SK-N-SH (cell line): ENCODE measurements around the gene ATP5MC3. TPM values are rescaled to one million over a fixed set of nuclear protein-coding genes. Genes with fewer than 3 reads are reported as not detected.

Experiments
- CTCF ChIA-PET: fragments of 300-600, 350-600 bp; formaldehyde crosslinking; extraction: SDS; loops from one replicate; lab custom pipeline; 2021; lab: Yijun Ruan, JAX
- POLR2A ChIA-PET: fragments of 350-600 bp; sonication (Branson Sonifier 250); formaldehyde crosslinking; extraction: SDS; loops from one replicate; lab custom pipeline; 2020; ENCODE audit warnings: antibody characterized with exemption, inconsistent platforms; lab: Yijun Ruan, JAX
- DNase-seq: peaks from one replicate; pipeline ENCODE4 v3.0.0; 2012
- H2AFZ ChIP-seq: fragments of 200-600 bp; sonication (generic); 2 replicates; pipeline ENCODE4 v1.8.1; 2016; ENCODE audit warnings: antibody characterized with exemption, mild to moderate bottlenecking, low read depth
- H3F3A ChIP-seq: fragments of 200-600 bp; sonication (generic); replicated peaks from 2 replicates; pipeline ENCODE3; 2016; ENCODE audit warnings: antibody characterized with exemption, mild to moderate bottlenecking; ENCODE audit not compliant: insufficient read depth
- H3K27ac ChIP-seq, 2 experiments: fragments of 200-500 bp in 1 of 2; fragments of 200-600 bp in 1 of 2; sonication (Bioruptor generic) in 1 of 2; sonication (generic), shearing (Covaris generic) in 1 of 2; 2 replicates each; pipeline versions ENCODE4 v1.5.1 to v1.6.1; 2014 to 2016; ENCODE audit warnings: low read depth in 2 of 2, inconsistent platforms in 1 of 2, low read length in 1 of 2, mild to moderate bottlenecking in 1 of 2, mixed read lengths in 1 of 2
- H3K27me3 ChIP-seq: fragments of 200-600 bp; sonication (generic), shearing (Covaris generic); 2 replicates; pipeline ENCODE4 v1.6.1; 2016; ENCODE audit warnings: mixed run types; ENCODE audit not compliant: insufficient read depth
- H3K36me3 ChIP-seq, 2 experiments: fragments of 200-500 bp in 1 of 2; fragments of 200-600 bp in 1 of 2; sonication (Bioruptor generic) in 1 of 2; sonication (generic) in 1 of 2; replicated peaks in 1 of 2; 2 replicates each; pipeline versions ENCODE3 to v1.5.1; 2014 to 2016; ENCODE audit warnings: low read length in 1 of 2, mild to moderate bottlenecking in 1 of 2; ENCODE audit not compliant: insufficient read depth in 2 of 2, control insufficient read depth in 1 of 2
- H3K4me1 ChIP-seq, 2 experiments: fragments of 200-500 bp in 1 of 2; fragments of 200-600 bp in 1 of 2; sonication (Bioruptor generic) in 1 of 2; sonication (generic), shearing (Covaris generic) in 1 of 2; 2 replicates each; pipeline versions ENCODE4 v1.5.1 to v1.6.1; 2014 to 2016; ENCODE audit warnings: low read depth in 1 of 2, low read length in 1 of 2, mixed run types in 1 of 2; ENCODE audit not compliant: insufficient read depth in 2 of 2, control insufficient read depth in 1 of 2
- H3K4me2 ChIP-seq: fragments of 200-600 bp; sonication (generic), shearing (Covaris generic); 2 replicates; pipeline ENCODE4 v1.6.1; 2017; ENCODE audit warnings: mixed run types
- H3K4me3 ChIP-seq, 2 experiments: fragments of 200-500 bp in 1 of 2; fragments of 200-600 bp in 1 of 2; sonication (Bioruptor generic) in 1 of 2; sonication (generic), shearing (Covaris generic) in 1 of 2; 2 replicates each; pipeline versions ENCODE4 v1.5.1 to v1.8.1; 2014 to 2016; ENCODE audit warnings: low read depth in 2 of 2, inconsistent platforms in 1 of 2, low read length in 1 of 2, mild to moderate bottlenecking in 1 of 2, mixed read lengths in 1 of 2, moderate library complexity in 1 of 2
- H3K79me2 ChIP-seq: fragments of 200-600 bp; sonication (generic); 2 replicates; pipeline ENCODE4 v1.8.1; 2017; ENCODE audit warnings: mild to moderate bottlenecking; ENCODE audit not compliant: insufficient read depth
- H3K9ac ChIP-seq: fragments of 200-600 bp; sonication (generic); 2 replicates; pipeline ENCODE4 v1.6.1; 2017; ENCODE audit warnings: mixed run types
- H3K9me2 ChIP-seq: fragments of 200-600 bp; sonication (generic); 2 replicates; pipeline ENCODE4 v1.6.1; 2017; ENCODE audit warnings: mixed run types
- H3K9me3 ChIP-seq: fragments of 200-600 bp; sonication (generic); 2 replicates; pipeline ENCODE4 v1.6.1; 2017; ENCODE audit warnings: mixed run types, mild to moderate bottlenecking, moderate library complexity
- H4K20me1 ChIP-seq: fragments of 200-600 bp; sonication (generic); 2 replicates; pipeline ENCODE4 v1.6.1; 2017; ENCODE audit warnings: mild to moderate bottlenecking, mixed run types; ENCODE audit not compliant: insufficient read depth
- CHD2 ChIP-seq: fragments of 150-350 bp; IDR thresholded peaks from 2 replicates; pipeline ENCODE4 v1.6.1; 2018; ENCODE audit warnings: low read length; ENCODE audit not compliant: partially characterized antibody
- EZH2phosphoT487 ChIP-seq: fragments of 200-600 bp; sonication (generic); IDR thresholded peaks from 2 replicates; pipeline ENCODE4 v1.6.1; 2017; ENCODE audit warnings: low read depth, mixed run types, mild to moderate bottlenecking, antibody characterized with exemption, moderate library complexity, borderline replicate concordance
- FOSL2 ChIP-seq: IDR thresholded peaks from 2 replicates; pipeline ENCODE4 v1.4.0; 2012; ENCODE audit warnings: low read depth, mild to moderate bottlenecking, moderate library complexity, borderline replicate concordance
- FOXJ3 ChIP-seq: sonication (generic); formaldehyde crosslinking; IDR thresholded peaks from 2 replicates; pipeline ENCODE4 v1.5.1; 2020; ENCODE audit warnings: mild to moderate bottlenecking, missing genetic modification reagents
- GATA2 ChIP-seq: sonication (generic); formaldehyde crosslinking; IDR thresholded peaks from 2 replicates; pipeline ENCODE4 v1.5.0; 2020; ENCODE audit warnings: mild to moderate bottlenecking, missing genetic modification reagents
- JUND ChIP-seq: IDR thresholded peaks from 2 replicates; pipeline ENCODE4 v1.4.0; 2012
- MEF2A ChIP-seq: IDR thresholded peaks from 2 replicates; pipeline ENCODE4 v1.4.0; 2012; ENCODE audit warnings: low read depth, borderline replicate concordance
- NRF1 ChIP-seq: IDR thresholded peaks from 2 replicates; pipeline ENCODE4 v1.6.1; 2012; ENCODE audit warnings: low read depth, mild to moderate bottlenecking, low read length
- RCOR1 ChIP-seq: fragments of 150-350 bp; IDR thresholded peaks from 2 replicates; pipeline ENCODE4 v1.6.1; 2017; ENCODE audit warnings: antibody characterized with exemption, low read length
- RFX5 ChIP-seq: IDR thresholded peaks from 2 replicates; pipeline ENCODE4 v1.6.1; 2012; ENCODE audit warnings: mild to moderate bottlenecking, improper control_type of control experiment, low read length
- SIN3A ChIP-seq: IDR thresholded peaks from 2 replicates; pipeline ENCODE4 v1.6.1; 2012; ENCODE audit warnings: low read depth, mild to moderate bottlenecking, low read length, moderate library complexity, borderline replicate concordance
- TAF1 ChIP-seq: IDR thresholded peaks from 2 replicates; pipeline ENCODE4 v1.6.1; 2012; ENCODE audit warnings: low read depth, mild to moderate bottlenecking, low read length, moderate library complexity, borderline replicate concordance
- TCF12 ChIP-seq: IDR thresholded peaks from 2 replicates; pipeline ENCODE4 v1.4.0; 2012
- WGBS: methylation state at CpG from one replicate; pipeline ENCODE4 v1.1.6; 2017; ENCODE audit warnings: low lambda C conversion rate; 5-methylcytosine and 5-hydroxymethylcytosine counted together
- polyA plus RNA-seq, 3 experiments: library from polyadenylated mRNA; depleted of rRNA; stranded (reverse); fragments of >200 nt; gene quantifications; 2 replicates each; pipeline ENCODE4 v1.2.3, GENCODE V29; 2012
- TF ChIP-seq, protein P1 (sequence below): IDR thresholded peaks from 2 replicates; pipeline ENCODE4 v1.4.0; 2012; ENCODE audit warnings: low read depth, borderline replicate concordance
- TF ChIP-seq, protein P2 (sequence below): IDR thresholded peaks from 2 replicates; pipeline ENCODE4 v1.4.0; 2012; ENCODE audit warnings: low read depth
- TF ChIP-seq, protein P3 (sequence below): IDR thresholded peaks from 2 replicates; pipeline ENCODE4 v1.6.1; 2012; ENCODE audit warnings: mild to moderate bottlenecking, low read depth, low read length, moderate library complexity

The ATP5MC3 gene
- polyA plus RNA-seq, 1 of the 3 experiments (the other 2 are of a cell fraction): 365 TPM

DNA sequence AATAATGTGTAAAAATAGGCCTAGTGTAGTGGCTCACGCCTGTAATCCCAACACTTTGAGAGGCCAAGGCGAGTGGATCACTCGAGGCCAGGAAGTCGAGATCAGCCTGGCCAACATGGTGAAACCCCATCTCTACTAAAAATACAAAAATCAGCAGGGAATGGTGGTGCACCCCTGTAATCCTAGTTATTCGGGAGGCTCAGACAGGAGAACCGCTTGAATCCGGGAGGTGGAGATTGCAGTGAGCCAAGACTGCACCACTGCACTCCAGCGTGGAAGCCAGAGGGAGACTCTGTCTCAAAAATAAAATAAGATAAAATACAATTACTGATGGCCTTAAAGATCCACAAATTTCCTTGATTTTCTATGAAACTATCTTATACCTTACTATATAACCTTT is 17.3 kb downstream of the ATP5MC3 start:
- POLR2A ChIA-PET: no interaction called here
- CTCF ChIA-PET: interaction anchor here (1.0 kb wide), 1 partner anchor 8 kb away, joined by 3 read pairs; no protein-coding TSS in a partner anchor

More for the DNA sequence above, 17.3 kb downstream of the ATP5MC3 start:
- Histone ChIP-seq H3K4me1 (no peaks in the 10 kb centered on the region; a peak in 3 of 4 replicates), H3K27me3 (no peaks in the 10 kb centered on the region), H3K36me3 (peaks cover 0 to 20% of the 10 kb centered on the region in 2 experiments), H3K4me3 (no peak overlapping the region), H3K9me3 (no peaks in the 10 kb centered on the region), H2AFZ (no peak overlapping the region)
- TF ChIP-seq SIN3A: no peak
- TF ChIP-seq, protein P1, sequence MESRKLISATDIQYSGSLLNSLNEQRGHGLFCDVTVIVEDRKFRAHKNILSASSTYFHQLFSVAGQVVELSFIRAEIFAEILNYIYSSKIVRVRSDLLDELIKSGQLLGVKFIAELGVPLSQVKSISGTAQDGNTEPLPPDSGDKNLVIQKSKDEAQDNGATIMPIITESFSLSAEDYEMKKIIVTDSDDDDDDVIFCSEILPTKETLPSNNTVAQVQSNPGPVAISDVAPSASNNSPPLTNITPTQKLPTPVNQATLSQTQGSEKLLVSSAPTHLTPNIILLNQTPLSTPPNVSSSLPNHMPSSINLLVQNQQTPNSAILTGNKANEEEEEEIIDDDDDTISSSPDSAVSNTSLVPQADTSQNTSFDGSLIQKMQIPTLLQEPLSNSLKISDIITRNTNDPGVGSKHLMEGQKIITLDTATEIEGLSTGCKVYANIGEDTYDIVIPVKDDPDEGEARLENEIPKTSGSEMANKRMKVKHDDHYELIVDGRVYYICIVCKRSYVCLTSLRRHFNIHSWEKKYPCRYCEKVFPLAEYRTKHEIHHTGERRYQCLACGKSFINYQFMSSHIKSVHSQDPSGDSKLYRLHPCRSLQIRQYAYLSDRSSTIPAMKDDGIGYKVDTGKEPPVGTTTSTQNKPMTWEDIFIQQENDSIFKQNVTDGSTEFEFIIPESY: no peak
- no peak for TF ChIP-seq TAF1
- TF ChIP-seq GATA2 (CRISPR knock-in tag): no peak
- TF ChIP-seq, protein P2, sequence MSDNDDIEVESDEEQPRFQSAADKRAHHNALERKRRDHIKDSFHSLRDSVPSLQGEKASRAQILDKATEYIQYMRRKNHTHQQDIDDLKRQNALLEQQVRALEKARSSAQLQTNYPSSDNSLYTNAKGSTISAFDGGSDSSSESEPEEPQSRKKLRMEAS: no peak
- TF ChIP-seq JUND: no peak
- no peak for TF ChIP-seq TCF12
- no peak for TF ChIP-seq RFX5
- TF ChIP-seq EZH2phosphoT487: no peak
- TF ChIP-seq FOXJ3: no peak
- TF ChIP-seq CHD2: no peak
- TF ChIP-seq NRF1: no peak
- TF ChIP-seq, protein P3, sequence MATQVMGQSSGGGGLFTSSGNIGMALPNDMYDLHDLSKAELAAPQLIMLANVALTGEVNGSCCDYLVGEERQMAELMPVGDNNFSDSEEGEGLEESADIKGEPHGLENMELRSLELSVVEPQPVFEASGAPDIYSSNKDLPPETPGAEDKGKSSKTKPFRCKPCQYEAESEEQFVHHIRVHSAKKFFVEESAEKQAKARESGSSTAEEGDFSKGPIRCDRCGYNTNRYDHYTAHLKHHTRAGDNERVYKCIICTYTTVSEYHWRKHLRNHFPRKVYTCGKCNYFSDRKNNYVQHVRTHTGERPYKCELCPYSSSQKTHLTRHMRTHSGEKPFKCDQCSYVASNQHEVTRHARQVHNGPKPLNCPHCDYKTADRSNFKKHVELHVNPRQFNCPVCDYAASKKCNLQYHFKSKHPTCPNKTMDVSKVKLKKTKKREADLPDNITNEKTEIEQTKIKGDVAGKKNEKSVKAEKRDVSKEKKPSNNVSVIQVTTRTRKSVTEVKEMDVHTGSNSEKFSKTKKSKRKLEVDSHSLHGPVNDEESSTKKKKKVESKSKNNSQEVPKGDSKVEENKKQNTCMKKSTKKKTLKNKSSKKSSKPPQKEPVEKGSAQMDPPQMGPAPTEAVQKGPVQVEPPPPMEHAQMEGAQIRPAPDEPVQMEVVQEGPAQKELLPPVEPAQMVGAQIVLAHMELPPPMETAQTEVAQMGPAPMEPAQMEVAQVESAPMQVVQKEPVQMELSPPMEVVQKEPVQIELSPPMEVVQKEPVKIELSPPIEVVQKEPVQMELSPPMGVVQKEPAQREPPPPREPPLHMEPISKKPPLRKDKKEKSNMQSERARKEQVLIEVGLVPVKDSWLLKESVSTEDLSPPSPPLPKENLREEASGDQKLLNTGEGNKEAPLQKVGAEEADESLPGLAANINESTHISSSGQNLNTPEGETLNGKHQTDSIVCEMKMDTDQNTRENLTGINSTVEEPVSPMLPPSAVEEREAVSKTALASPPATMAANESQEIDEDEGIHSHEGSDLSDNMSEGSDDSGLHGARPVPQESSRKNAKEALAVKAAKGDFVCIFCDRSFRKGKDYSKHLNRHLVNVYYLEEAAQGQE: no peak
- no peak for TF ChIP-seq MEF2A
- TF ChIP-seq RCOR1: no peak
- no peak for TF ChIP-seq FOSL2
- TF ChIP-seq, all 33 proteins: peak for 0
- WGBS: 96% methylated on average over 8 of the region's 8 CpGs
- H4K20me1 ChIP-seq: peaks cover 57% of the 10 kb centered on the region
- peaks cover 95% of the 10 kb centered on the region for H3K79me2 ChIP-seq
- DNase-seq: no peak
- no peak overlapping the region for H3K4me2 ChIP-seq
- no peak overlapping the region for H3K9ac ChIP-seq
- no peak overlapping the region for H3K27ac ChIP-seq
- H3F3A ChIP-seq: peaks cover 11% of the 10 kb centered on the region
- H3K9me2 ChIP-seq: no peaks in the 10 kb centered on the region
